Lung (tissue), 12 donors: ENCODE results near the gene ATG4C. TPM values are rescaled to one million over a fixed set of nuclear protein-coding genes. Genes with fewer than 3 reads are reported as not detected.

ENCODE experiments used
- ATAC-seq: fragments of 200-7000 bp; cut with Tn5 transposase; one replicate; pipeline ENCODE4 v1.9.1; 2020; ENCODE audit warnings: moderate number of reproducible peaks; ENCODE audit not compliant: insufficient read depth, low FRiP score
- DNase-seq, 3 donors: peaks; one replicate each; pipeline ENCODE4 v3.0.0-alpha.2; 2013 to 2017
- H3K27ac ChIP-seq, 2 donors: one replicate each; pipeline ENCODE4 v1.5.1; 2013; ENCODE audit warnings: mild to moderate bottlenecking in 2 of 2, moderate library complexity in 2 of 2, control low read depth in 1 of 2, inconsistent platforms in 1 of 2, low read depth in 1 of 2, low read length in 1 of 2
- H3K27me3 ChIP-seq, 3 donors: one replicate each; pipeline ENCODE4 v1.5.1; 2013; ENCODE audit warnings: low read length in 2 of 3; ENCODE audit not compliant: control insufficient read depth in 3 of 3, insufficient read depth in 3 of 3
- H3K36me3 ChIP-seq, 4 donors: one replicate each; pipeline ENCODE4 v1.5.1; 2013; ENCODE audit warnings: low read length in 4 of 4, mild to moderate bottlenecking in 1 of 4, moderate library complexity in 1 of 4; ENCODE audit not compliant: control insufficient read depth in 4 of 4, insufficient read depth in 4 of 4
- H3K4me1 ChIP-seq, 5 donors: one replicate each; pipeline ENCODE4 v1.5.1; 2013; ENCODE audit warnings: low read length in 5 of 5, mild to moderate bottlenecking in 2 of 5, moderate library complexity in 1 of 5; ENCODE audit not compliant: control insufficient read depth in 5 of 5, insufficient read depth in 5 of 5
- H3K4me3 ChIP-seq: one replicate; pipeline ENCODE4 v1.5.1; 2013; ENCODE audit warnings: mild to moderate bottlenecking, control low read depth, moderate library complexity
- H3K9ac ChIP-seq, 2 donors: one replicate each; pipeline ENCODE4 v1.5.1; 2013; ENCODE audit warnings: low read length in 2 of 2, control low read depth in 1 of 2; ENCODE audit not compliant: insufficient read depth in 1 of 2
- H3K9me3 ChIP-seq, 4 donors: one replicate each; pipeline ENCODE4 v1.5.1; 2013; ENCODE audit warnings: low read length in 3 of 4, mild to moderate bottlenecking in 1 of 4, moderate library complexity in 1 of 4; ENCODE audit not compliant: control insufficient read depth in 4 of 4, insufficient read depth in 3 of 4
- CTCF ChIP-seq: IDR thresholded peaks from 2 replicates; pipeline ENCODE4 v1.5.1; 2012; ENCODE audit warnings: mild to moderate bottlenecking; ENCODE audit errors: control extremely low read depth, extremely low read depth
- WGBS, 2 donors: extraction: QIAGEN DNeasy Blood & Tissue Kit; methylation state at CpG; one replicate each; pipeline ENCODE4 v1.1.7; 2013; 5-methylcytosine and 5-hydroxymethylcytosine counted together
- polyA plus RNA-seq, 2 donors: library from polyadenylated mRNA; stranded (reverse); fragments of 200-250 nt; gene quantifications; one replicate each; pipeline ENCODE4 v1.2.1, GENCODE V29; 2013
- total RNA-seq, 2 donors: library from RNA; depleted of rRNA in 1 of 2; stranded (reverse); fragments of >200 nt in 1 of 2; gene quantifications; one replicate each; pipeline ENCODE4 v1.2.1, GENCODE V29; 2014 to 2021
- donor health status: control.
- donor health status: control.
- donor health status: Bipolar disorder and iron deficiency.
- donor health status: healthy.
- donor health status: DM: yes; HTN: yes; CAD: no.

Gene ATG4C
- total and polyA plus RNA-seq, 4 donors, result 3.9 to 12.9 (median 7.3) TPM

GRCh38 chr1:62882201-62883104 lies 98.5 kb downstream of the ATG4C start:
- H3K27ac ChIP-seq, result no peak overlapping the region

DNA sequence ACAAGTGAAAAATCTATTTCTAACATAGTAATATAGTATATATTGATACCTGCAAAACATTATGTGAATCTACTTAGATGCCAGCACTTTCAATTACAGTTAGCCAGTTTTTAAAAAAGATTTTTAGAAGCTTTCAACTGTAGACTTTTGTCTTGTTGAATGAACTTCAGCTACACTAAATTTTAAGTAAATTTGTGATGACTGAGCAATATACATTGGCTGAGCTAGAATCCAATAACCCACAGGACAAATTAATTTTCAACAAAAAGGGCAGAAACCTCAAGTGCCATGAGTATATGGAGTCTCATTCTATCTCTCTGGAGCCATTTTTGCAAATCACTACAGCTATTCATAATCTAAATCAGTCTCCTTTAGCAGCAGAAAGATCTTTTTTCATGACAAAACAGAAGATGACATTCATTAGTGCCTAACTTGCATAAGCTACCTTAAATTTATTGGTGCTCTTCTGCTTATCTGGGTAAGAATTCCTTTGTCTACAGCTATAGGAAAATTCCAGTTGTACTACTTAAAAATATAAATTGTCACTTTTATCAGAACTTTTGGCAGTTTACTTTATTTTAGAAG lies 100.3 kb downstream of the ATG4C start:
- TF ChIP-seq CTCF, result no peak
- H3K4me1 ChIP-seq, result no peaks in the 10 kb centered on the region
- ATAC-seq (no peak), DNase-seq (no peak)
- no peaks in the 10 kb centered on the region for H3K36me3 ChIP-seq
- H3K4me3 ChIP-seq, result no peak overlapping the region
- peaks cover 0 to 4% (median 1%) of the 10 kb centered on the region in 4 donors for H3K9me3 ChIP-seq
- peaks cover 0 to 8% (median 4%) of the 10 kb centered on the region in 3 donors for H3K27me3 ChIP-seq
- H3K9ac ChIP-seq, result no peak overlapping the region
- no peak overlapping the region for H3K27ac ChIP-seq

More at GRCh38 chr1:62882201-62883104, 98.5 kb downstream of the ATG4C start:
- no peaks in the 10 kb centered on the region for H3K36me3 ChIP-seq
- no peak for ATAC-seq
- peaks cover 0 to 8% (median 4%) of the 10 kb centered on the region in 3 donors for H3K27me3 ChIP-seq
- peaks cover 0 to 4% (median 2%) of the 10 kb centered on the region in 4 donors for H3K9me3 ChIP-seq
- H3K9ac ChIP-seq, result no peak overlapping the region
- no peak for DNase-seq
- no peak overlapping the region for H3K4me3 ChIP-seq
- H3K4me1 ChIP-seq, result no peaks in the 10 kb centered on the region
- TF ChIP-seq CTCF, result no peak
- WGBS, 2 donors, result 68 to 80% methylated on average over 10 of the region's 10 CpGs

DNA sequence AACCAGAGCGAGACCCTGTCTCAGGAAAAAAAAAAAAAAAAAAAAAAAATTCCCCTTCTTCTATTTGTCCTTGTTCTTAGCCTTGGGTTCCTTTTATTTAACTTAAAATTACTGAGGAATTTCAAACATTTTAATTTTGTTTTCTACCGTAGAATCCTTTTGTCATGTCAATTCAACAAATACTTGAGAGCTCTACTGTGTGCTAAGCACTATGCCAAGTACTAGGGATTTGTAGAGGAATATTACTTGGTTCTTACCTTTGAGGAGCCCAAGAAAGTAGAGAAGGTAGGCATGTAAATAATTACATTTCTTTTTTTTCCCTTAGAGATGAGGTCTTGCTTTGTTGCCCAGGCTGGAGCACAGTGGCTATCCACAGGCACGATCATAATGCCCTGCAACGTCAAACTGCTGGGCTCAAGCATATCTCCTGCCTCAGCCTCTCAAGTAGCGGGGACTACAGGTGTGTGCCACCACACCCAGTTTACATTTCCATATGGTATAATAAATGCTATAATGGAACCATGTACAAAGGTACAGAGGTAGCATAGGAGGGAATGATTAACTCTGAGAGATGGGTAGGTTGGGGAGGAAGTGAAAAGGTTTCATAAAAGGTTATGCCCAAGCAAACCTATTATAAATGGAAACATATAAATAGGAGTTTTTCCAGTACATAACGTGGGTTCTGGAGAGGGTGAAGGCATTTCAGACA lies 104.0 kb downstream of the ATG4C start:
- Histone ChIP-seq H3K4me1 (no peaks in the 10 kb centered on the region), H3K4me3 (no peak overlapping the region), H3K9me3 (no peaks in the 10 kb centered on the region), H3K27me3 (peaks cover 0 to 4% (median 3%) of the 10 kb centered on the region in 3 donors), H3K27ac (no peak overlapping the region), H3K9ac (no peak overlapping the region), H3K36me3 (no peaks in the 10 kb centered on the region)
- TF ChIP-seq CTCF, result no peak
- WGBS, 2 donors, result 82 to 88% methylated on average over 6 of the region's 6 CpGs
- no peak for ATAC-seq
- no peak for DNase-seq
